Measurements from ENCODE around the gene TCN2. TPM values are rescaled to one million over a fixed set of nuclear protein-coding genes. Genes with fewer than 3 reads are reported as not detected.

Gene TCN2
- polyA plus RNA-seq, 6 donors from 2014 or later = 0.80 TPM; not detected in 5

GRCh38 chr22:30569674-30570202 lies 37.2 kb upstream of the TCN2 start:
- peaks cover 0 to 3% (median 0%) of the 10 kb centered on the region in 7 donors for H3K9me3 Mint-ChIP-seq
- H3K27me3 Mint-ChIP-seq = peaks cover 4 to 19% (median 16%) of the 10 kb centered on the region in 3 donors
- DNase-seq = no peak
- H3K27ac Mint-ChIP-seq = no peak overlapping the region
- peaks cover under 1 to 6% (median 3%) of the 10 kb centered on the region in 3 donors for H3K4me1 Mint-ChIP-seq
- H3K4me3 Mint-ChIP-seq = no peak overlapping the region
- ATAC-seq (ENCODE audit: low read depth in 2 of 2) = no peak
- H3K36me3 Mint-ChIP-seq = peaks cover 0 to 5% of the 10 kb centered on the region in 2 donors

- Mint-ChIP-seq H3K27ac (peak overlapping the region in 1 of 6 donors; percentile 78), H3K4me3 (no peak overlapping the region), H3K9me3 (peaks cover 0 to 3% (median 0%) of the 10 kb centered on the region in 7 donors), H3K4me1 (peaks cover 3 to 10% (median 6%) of the 10 kb centered on the region in 3 donors), H3K36me3 (peaks cover 4 to 14% of the 10 kb centered on the region in 2 donors), H3K27me3 (peaks cover 4 to 16% (median 13%) of the 10 kb centered on the region in 3 donors)
- DNase-seq = no peak
- no peak for ATAC-seq (ENCODE audit: low read depth in 2 of 2)
These were observed 34.8 kb upstream of the TCN2 start for GRCh38 chr22:30572210-30572609.

DNA sequence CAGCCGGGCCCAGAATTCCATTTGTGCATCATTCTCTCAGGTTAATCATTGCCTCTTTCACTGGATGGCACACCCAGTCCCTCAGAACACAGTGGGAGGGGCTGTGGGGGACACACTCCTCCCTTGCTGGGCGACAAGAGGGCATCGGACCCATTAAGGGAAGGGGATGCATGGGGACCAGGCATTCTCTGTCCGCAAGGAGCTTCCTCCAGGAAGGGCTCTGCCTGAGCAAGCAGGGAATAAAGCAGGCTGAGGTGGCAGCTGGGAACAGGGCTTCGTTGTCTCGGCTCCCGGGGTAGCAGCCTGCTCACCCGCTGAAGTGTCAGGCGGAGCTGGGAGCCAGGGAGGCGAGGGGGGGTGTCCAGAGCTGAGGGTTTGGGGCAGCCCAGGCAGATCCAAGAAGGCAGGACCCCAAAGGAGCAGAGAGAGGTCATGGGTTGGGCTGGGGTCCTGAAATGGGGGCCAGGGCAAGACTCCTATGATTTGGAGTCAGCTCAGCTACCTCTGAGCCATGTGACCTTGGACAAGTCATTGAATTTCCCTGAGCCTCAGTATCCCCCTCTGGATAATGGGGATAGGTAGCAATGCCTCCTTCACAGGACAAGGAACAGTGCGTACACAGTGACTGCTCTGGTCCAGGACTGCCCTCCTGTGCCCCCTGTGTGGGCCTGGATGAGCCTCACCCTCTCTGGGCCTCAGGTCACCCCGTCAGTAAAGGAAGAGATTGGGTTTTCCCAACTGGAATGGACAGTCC lies 34.0 kb upstream of the TCN2 start:
- ATAC-seq (ENCODE audit: low read depth in 2 of 2) (no peak), DNase-seq (no peak)
- peaks cover 8 to 12% of the 10 kb centered on the region in 2 donors for H3K36me3 Mint-ChIP-seq
- peaks cover 3 to 10% (median 6%) of the 10 kb centered on the region in 3 donors for H3K4me1 Mint-ChIP-seq
- peaks cover 4 to 14% (median 5%) of the 10 kb centered on the region in 3 donors for H3K27me3 Mint-ChIP-seq
- H3K9me3 Mint-ChIP-seq = peaks cover 0 to 3% (median 0%) of the 10 kb centered on the region in 7 donors
- H3K4me3 Mint-ChIP-seq = peak overlapping the region in 1 of 8 donors; percentile 66
- H3K27ac Mint-ChIP-seq = peak overlapping the region in 1 of 6 donors; percentile 32

- DNase-seq = no peak
- Mint-ChIP-seq H3K36me3 (peaks cover 8 to 9% of the 10 kb centered on the region in 2 donors), H3K9me3 (no peaks in the 10 kb centered on the region), H3K4me1 (peaks cover 3 to 10% (median 6%) of the 10 kb centered on the region in 3 donors), H3K4me3 (no peak overlapping the region), H3K27ac (peak overlapping the region in 1 of 6 donors; percentile 32), H3K27me3 (peaks cover 0 to 8% (median 4%) of the 10 kb centered on the region in 3 donors)
- ATAC-seq (ENCODE audit: low read depth in 2 of 2) = no peak
These were observed 33.3 kb upstream of the TCN2 start for GRCh38 chr22:30573594-30574094.

DNA sequence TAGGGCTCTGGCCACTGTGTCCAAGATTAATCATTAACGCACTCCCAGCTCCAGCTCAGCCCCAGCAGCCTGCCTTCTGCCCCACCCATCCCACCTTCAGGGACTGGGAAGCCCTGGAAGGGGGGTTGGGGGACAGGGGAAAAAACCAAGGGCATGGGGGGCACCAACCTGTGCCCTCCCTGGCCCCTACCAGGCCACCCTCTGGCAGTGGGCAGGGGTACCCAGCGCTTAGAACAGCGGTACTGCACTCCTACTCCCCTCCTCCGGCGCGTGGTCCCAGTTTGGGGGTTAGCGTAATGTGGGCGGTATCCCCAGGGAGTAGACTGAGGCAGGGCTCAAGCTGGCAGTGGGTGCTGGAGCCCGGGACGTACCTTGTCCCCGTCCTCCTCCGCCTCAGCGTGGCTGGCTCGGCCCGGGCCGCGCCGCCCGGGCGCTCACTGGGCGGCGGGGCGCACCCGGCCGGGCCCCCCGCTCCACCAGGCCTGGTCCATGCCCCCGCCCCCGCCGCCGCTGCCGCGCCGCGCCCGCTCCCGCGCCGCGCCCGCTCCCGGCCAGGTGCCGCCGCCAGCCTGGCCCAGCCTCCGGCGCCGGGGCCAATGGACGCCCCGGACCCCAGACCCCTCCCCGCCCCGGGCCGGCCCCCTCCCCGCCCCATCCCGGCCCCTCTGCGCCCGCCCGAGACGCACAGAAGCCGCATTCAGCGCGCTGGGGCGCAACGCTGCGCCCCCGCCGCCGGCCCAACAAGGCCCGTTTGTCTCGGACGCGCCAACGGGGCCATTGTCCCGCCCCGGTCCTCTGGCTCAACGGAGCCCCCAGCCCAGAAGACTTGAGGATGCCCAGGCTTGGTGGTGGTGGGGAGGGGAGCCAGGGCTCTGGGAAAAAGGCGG lies 32.6 kb upstream of the TCN2 start, which contains the start of gene GAL3ST1:
TSS of gene GAL3ST1 (minus strand) at position 571 of the 887 bp plus-strand sequence. CDS start 17,273 bp downstream, outside the sequence.
- H3K36me3 Mint-ChIP-seq = peaks cover 15 to 16% of the 10 kb centered on the region in 2 donors
- peaks cover 0 to 3% (median 0%) of the 10 kb centered on the region in 3 donors for H3K27me3 Mint-ChIP-seq
- peak within 1 kb of the TSS in 1 of 6 donors; percentile 32 for H3K27ac Mint-ChIP-seq
- DNase-seq (no peak), ATAC-seq (ENCODE audit: low read depth in 2 of 2) (no peak)
- no peak within 1 kb of the TSS for H3K4me3 Mint-ChIP-seq
- H3K9me3 Mint-ChIP-seq = no peaks in the 10 kb centered on the region
- peaks cover 3 to 10% (median 6%) of the 10 kb centered on the region in 3 donors for H3K4me1 Mint-ChIP-seq

DNA sequence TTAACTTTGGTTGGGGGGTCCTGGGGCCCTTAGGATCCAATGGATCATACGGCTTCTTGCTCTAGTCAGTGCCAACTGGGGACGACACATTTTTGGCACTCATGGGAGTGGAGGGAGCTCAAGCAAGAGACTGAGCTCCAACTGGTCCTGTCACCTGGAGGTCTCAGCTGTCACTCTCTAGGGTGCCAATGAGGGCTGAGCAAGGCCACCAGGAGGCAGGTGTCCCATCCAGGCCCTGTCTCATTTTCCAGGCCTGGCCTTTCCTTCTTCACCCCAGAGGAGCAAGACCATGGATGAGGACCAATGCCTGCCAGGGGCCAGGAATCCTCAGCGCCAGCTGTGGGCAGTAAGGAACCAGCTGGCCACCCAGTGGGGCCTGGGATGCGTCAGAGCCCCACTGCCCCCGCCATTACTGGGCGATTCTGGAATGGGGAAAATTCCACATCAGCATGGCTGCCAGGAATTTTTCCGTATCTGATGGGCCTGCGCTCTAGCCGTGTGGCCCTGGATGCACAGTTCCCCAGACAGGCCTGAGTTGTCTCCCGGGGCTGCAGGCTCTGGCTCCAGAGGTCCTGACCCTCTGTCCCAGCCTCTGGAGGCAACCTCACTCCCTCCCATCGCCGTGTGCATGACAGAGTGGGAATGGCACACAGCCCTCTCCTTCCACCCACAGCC lies 31.8 kb upstream of the TCN2 start:
- no peak overlapping the region for H3K4me3 Mint-ChIP-seq
- no peak for ATAC-seq (ENCODE audit: low read depth in 2 of 2)

GRCh38 chr22:30575859-30576258 lies 31.1 kb upstream of the TCN2 start:
- ATAC-seq (ENCODE audit: low read depth in 2 of 2) (no peak), DNase-seq (no peak)
- Mint-ChIP-seq H3K27ac (no peak overlapping the region), H3K4me3 (no peak overlapping the region), H3K4me1 (peaks cover 3 to 10% (median 6%) of the 10 kb centered on the region in 3 donors), H3K27me3 (no peaks in the 10 kb centered on the region), H3K36me3 (peaks cover 16 to 26% of the 10 kb centered on the region in 2 donors), H3K9me3 (no peaks in the 10 kb centered on the region)

More for the DNA sequence above, 31.8 kb upstream of the TCN2 start:
- Mint-ChIP-seq H3K9me3 (no peaks in the 10 kb centered on the region), H3K27me3 (no peaks in the 10 kb centered on the region), H3K36me3 (peaks cover 16 to 22% of the 10 kb centered on the region in 2 donors), H3K27ac (no peak overlapping the region), H3K4me1 (peaks cover 3 to 10% (median 6%) of the 10 kb centered on the region in 3 donors)
- DNase-seq = no peak

DNA sequence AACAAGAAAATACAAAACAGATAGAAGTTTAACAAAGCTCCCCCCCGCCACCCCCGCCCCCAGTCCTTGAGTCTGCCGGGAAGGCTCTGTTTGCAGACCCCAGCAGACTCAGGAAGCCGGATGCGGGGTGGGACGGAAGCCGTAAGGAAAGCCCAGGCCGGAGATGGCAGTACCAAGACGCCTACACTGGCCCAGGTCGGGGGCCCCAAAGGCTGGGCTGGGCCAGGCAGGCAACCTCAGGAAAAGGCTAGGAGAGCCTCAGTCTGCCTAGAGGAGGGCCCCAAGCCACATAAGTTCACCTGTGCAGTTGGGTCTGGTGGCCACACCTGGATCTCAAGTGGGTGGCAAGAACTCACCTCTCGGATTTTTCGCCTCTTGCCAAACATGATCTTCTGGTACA lies 28.5 kb upstream of the TCN2 start:
- H3K27me3 Mint-ChIP-seq = no peaks in the 10 kb centered on the region
- peaks cover 3 to 9% (median 6%) of the 10 kb centered on the region in 3 donors for H3K4me1 Mint-ChIP-seq
- H3K36me3 Mint-ChIP-seq = peaks cover 16 to 33% of the 10 kb centered on the region in 2 donors
- no peak overlapping the region for H3K27ac Mint-ChIP-seq
- H3K4me3 Mint-ChIP-seq = no peak overlapping the region
- DNase-seq = no peak
- no peaks in the 10 kb centered on the region for H3K9me3 Mint-ChIP-seq
- no peak for ATAC-seq (ENCODE audit: low read depth in 2 of 2)

DNA sequence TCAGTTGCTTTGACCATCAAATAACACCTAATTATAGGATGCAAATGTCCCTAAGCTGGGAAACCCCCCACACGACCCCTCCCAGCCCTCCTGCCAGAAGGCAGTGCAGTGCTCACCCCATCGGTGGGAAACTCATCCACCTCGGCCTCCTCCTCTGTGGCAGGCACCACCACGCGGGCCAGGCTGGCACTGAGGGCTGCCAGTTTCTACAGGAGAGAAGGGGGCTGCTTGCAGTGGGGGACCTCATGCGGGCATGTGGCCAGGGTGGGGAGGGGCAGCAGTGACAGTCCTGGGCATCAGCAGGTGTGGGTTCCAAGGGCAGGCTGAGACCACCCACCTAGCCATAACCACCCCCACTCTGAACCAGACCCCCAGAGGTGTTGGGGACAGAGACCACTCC lies 26.1 kb upstream of the TCN2 start:
- Mint-ChIP-seq H3K36me3 (peaks cover 16 to 33% of the 10 kb centered on the region in 2 donors), H3K9me3 (no peaks in the 10 kb centered on the region), H3K4me1 (peaks cover 0 to 3% (median 0%) of the 10 kb centered on the region in 3 donors), H3K27me3 (no peaks in the 10 kb centered on the region), H3K27ac (no peak overlapping the region), H3K4me3 (peak overlapping the region in 1 of 8 donors; percentile 12)
- ATAC-seq (ENCODE audit: low read depth in 2 of 2) (no peak), DNase-seq (no peak)

DNA sequence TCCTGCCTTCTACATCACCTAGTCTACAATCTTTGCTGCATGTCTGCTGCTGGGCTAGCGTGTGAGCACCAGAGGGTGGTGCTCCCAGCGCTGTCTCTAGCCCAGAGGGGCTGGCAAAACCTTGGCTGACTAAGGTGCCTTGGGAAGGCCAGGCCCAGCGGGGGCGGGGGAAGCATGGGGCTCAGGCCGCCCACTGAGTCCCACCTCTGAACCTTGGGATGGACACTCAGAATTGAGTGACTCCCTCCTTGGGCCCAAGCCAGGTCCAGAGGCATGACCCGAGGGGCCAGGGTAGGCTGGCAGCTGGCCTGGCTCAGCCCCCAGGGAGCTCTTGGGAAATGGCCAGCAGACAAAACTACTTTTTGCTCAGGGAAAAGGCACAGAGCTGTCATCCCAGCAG lies 24.9 kb upstream of the TCN2 start:
- H3K4me1 Mint-ChIP-seq = peaks cover 0 to 3% (median 0%) of the 10 kb centered on the region in 3 donors
- no peak for DNase-seq
- peak overlapping the region in 1 of 8 donors; percentile 53 for H3K4me3 Mint-ChIP-seq
- peaks cover 19 to 24% of the 10 kb centered on the region in 2 donors for H3K36me3 Mint-ChIP-seq
- no peaks in the 10 kb centered on the region for H3K9me3 Mint-ChIP-seq
- ATAC-seq (ENCODE audit: low read depth in 2 of 2) = no peak
- no peak overlapping the region for H3K27ac Mint-ChIP-seq
- no peaks in the 10 kb centered on the region for H3K27me3 Mint-ChIP-seq

DNA sequence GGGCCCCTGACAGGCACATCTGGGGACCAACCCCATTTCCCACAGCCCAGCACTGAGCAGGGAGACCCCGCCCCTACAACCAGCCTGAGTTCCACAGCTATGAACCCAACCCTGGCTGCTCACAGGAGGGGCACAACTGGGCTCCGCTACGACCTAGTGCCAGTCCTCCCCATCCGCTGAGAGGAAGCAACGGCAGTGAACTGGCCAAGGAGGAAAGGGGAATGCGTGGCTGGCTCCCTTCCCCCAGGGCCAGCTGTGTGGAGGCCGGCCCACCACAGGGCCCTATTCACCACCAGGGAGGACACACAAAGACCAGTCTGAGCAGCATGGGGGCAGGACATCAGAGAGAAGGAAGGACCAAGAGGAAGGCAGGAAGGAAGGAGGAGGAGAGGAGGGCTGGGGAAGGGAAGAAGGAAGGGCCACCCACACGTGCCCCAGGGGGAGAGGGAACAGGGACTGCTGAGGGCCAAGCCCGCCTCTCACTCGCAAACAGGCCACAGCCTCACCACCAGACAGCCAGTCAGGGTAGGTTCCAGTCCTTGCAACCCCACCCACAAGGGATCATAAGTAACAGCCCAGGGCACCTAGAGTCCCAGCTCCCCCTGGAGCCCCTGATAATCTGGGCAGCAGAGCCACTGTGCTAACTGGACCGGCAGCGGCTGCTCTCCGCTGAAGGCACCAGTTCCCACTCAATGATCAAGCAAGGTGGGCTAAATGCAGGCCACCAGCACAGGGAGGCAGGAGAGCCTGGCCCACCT lies 24.0 kb upstream of the TCN2 start:
- no peaks in the 10 kb centered on the region for H3K27me3 Mint-ChIP-seq
- H3K36me3 Mint-ChIP-seq = peaks cover 18 to 24% of the 10 kb centered on the region in 2 donors
- no peaks in the 10 kb centered on the region for H3K9me3 Mint-ChIP-seq
- H3K4me1 Mint-ChIP-seq = peaks cover 0 to 3% (median 0%) of the 10 kb centered on the region in 3 donors
- ATAC-seq (ENCODE audit: low read depth in 2 of 2) (no peak), DNase-seq (no peak)
- H3K27ac Mint-ChIP-seq = peak overlapping the region in 1 of 6 donors; percentile 18
- H3K4me3 Mint-ChIP-seq = no peak overlapping the region

DNA sequence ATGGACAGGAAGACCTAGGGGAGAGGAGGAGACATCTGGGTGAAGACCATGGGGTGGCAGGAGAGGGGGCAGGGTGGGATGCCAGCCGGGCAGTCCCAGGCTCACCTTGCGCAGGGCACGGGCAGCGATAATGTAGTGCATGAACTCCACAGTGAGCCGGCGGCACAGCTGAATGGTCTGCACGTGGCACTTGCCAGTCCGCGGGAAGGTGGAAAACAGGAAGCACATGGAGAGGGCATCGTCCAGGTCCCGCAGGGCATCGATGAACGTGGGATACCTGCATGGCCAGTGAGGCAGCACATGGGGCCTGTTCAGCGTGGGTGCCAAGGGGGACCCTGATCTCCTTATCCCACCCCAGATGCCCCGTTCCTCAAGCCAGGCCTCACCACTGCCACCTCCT lies 22.5 kb upstream of the TCN2 start:
- H3K27me3 Mint-ChIP-seq = no peaks in the 10 kb centered on the region
- H3K4me1 Mint-ChIP-seq = peaks cover 0 to 2% (median 0%) of the 10 kb centered on the region in 3 donors
- H3K4me3 Mint-ChIP-seq = no peak overlapping the region
- H3K9me3 Mint-ChIP-seq = no peaks in the 10 kb centered on the region
- peaks cover 14 to 15% of the 10 kb centered on the region in 2 donors for H3K36me3 Mint-ChIP-seq
- DNase-seq (no peak), ATAC-seq (ENCODE audit: low read depth in 2 of 2) (no peak)
- H3K27ac Mint-ChIP-seq = no peak overlapping the region
